HG03135 (cell line): ENCODE data around the gene CSNK1G3.
"Not testable (repeated sequence)": the region's sequence is repeated elsewhere in the genome, so short reads cannot be mapped to it uniquely, and the experiment has no call there.

Source experiments
- ATAC-seq: cut with Tn5 transposase; IDR thresholded peaks from one replicate; pipeline ENCODE4 v1.9.1; 2021; ENCODE audit warnings: mild to moderate bottlenecking, moderate library complexity; ENCODE audit not compliant: unreplicated experiment

CSNK1G3 gene

DNA sequence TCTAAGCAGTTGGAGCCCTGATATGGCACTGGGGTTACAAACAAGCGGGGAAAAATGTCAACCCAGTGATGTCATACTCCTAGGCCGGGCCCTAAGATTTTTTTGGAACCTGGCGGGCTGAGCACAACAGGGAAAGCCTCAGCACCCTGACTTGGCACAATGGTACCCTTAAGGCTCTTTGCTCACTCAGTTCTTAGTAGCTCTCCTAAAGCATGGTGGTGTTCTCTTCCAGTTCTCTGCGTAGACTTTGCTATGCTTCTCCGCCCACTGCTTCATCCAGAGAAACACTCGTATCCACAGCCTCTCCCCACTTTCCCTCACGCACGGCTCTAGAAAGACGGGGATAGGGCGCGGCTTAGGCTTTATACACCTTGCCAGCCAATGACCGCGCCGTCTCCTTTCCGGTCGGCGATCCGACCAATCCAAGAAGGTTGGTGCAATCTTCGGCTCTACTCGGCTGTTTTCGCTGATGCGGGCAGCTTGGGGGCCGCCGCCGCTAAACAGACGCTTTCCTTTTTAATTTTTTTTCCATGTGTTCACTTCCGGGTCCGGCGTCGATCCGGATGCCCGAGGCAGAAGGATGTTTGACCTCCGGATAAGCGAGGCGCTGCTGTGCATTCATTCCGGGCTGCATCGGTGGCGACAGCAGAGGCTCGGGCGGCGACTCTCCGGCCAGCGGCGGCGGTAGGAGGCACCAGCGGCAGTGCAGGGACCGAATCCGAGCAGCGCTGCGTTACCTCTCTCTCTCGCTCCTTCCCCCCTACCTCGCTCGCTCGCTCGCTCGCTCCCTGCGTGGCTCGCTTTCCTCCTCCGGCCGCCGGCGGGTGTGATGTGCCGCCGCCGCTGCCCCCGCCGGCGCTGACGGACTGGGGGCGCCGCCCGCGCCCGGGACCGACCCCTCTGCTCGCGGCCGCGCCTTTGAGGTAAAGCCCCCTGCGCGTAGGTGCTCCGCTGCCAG is at the start of gene CSNK1G3:
CSNK1G3 (plus strand) TSS at position 530 of the 958 bp plus-strand sequence. CDS start 33,487 bp downstream, outside the sequence.
- peak; percentile 96 for ATAC-seq

DNA sequence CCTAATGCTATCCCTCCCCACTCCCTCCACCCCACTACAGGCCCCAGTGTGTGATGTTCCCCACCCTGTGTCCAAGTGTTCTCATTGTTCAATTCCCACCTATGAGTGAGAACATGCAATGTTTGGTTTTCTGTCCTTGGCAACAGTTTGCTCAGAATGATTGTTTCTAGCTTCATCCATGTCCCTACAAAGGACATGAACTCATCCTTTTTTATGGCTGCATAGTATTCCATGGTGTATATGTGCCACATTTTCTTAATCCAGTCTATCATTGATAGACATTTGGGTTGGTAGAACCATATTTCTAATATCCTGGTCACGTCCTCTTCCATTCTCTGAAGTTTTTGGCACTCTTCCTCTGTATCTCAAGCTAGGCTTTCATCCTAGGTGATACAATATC is 45.1 kb upstream of the CSNK1G3 start:
- not testable (repeated sequence) for ATAC-seq

DNA sequence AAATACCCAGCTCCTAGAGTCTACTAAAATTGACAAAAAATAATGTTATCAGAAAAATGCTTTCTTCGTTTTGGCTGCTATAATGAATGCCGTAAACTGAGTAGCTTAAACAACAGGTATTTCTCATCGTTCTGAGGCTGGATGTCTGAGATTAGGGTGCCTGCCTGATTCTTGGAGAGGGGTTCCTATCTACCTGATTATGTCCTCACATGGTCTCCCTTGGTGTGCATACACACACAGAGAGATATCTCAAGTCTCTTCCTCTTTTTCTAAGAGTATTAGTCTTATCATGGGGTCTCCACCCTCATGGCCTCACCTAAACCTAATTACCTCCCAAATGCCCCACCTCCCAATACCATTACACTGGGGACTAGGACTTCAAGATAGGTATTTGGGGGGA is 40.6 kb upstream of the CSNK1G3 start:
- no peak for ATAC-seq

DNA sequence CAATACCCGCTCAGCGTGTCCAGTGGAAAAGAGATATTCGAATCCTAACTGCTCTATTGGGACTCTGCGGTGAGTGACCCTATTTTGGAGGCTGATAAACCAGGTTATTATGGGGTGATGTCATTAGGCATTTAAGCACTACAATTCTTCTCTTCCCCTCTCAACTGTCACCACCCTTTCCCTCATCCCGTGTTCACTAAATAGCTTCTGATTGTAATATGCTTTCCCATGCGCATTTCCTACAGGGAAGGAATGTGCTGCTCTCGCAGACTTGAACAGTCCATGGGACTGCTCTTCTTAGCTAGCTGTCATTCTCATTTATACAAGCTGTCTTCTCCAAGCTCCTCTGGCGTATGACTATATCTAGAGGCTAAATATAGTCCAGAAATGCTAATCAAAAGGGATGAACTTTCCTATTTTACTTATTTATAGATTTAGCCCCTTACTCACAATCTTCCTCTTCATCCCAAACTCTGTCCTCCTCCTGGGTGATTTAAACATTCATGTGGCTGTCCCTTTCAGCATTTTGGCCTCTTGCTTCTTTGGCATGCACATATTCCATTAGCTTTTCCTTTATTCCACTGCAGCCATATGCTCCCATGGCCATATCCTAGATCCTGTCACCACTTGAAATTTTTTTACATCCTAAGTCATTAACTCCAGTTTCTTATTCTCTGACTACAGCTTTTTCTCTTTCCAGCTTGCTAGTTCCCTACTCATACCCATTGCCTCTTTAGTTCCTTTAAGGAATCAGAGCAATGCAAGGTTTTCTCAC is 39.6 kb upstream of the CSNK1G3 start:
- no peak for ATAC-seq

DNA sequence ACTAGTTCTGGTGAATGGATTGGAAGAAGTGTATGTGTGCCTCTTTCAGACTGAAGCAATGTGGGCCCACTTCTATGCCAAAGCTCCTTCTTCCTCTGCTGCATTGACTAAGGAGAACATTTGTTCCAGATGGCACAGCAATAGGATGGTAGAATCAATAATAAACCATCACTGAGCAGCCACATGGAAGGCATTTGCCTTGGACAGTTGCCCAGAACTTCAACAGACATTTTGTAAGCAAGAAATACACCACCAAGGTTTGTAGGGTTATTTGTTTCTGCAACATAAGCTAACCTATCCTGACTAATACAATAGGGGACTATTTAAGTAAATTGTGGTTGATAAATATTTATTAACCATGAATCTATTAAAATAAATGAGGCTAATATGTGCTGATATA is 37.7 kb upstream of the CSNK1G3 start:
- no peak for ATAC-seq

DNA sequence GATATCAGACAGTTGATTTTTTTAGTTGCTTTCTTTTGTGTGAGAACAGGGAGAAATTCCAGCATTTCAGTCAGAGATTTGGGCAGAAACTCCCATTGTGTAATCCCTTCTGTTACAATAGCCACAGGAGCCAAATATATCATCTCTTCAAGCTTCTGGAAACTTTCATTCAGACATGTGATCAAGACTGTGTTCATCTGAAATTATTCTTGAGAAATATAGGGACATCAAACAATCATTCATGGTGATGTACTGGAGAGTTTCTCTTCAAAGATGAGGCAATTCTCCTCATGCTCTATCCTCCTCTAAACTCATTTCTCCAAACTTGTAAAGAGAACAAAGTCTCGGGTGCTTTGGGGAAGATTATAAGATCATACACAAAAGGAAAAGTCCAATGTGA is 35.2 kb upstream of the CSNK1G3 start:
- ATAC-seq = no peak

DNA sequence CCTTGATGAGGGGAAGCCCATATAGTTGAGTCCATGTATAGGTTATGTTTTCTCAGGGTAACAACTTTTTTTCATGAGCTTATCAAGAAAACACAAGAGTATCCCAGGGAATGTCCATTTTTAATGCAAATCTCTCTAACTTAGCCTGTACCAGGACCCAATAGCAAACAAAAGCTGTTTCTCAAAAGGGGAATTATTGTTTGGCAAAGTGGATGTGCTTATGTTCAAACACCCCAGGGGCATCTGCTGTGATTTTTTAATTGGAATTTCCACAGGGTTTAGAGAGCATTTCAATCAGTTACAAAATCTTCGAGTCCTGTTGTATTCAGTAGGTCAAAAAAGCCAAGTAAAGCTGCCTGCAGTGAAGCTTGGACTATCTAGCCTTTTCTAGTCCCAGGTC is 33.4 kb upstream of the CSNK1G3 start:
- no peak for ATAC-seq

DNA sequence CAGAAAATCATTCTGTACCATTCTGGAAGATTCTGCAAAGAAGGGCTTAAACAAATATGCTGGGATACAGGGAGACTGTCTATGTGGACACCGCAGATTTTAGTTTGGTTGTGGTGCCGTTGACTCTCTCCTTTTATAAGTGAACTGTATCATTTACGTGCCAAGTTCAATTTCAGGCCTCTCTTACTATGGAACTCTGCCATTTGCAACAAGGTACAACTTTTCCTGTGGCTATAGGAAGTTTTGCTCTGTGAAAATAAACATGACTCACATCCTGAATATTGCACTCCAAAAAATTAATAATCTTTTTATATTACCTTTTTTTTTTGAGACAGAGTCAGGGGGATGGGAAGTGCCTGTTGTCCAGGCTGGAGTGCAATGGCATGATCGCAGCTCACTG is 29.7 kb upstream of the CSNK1G3 start:
- ATAC-seq = no peak

DNA sequence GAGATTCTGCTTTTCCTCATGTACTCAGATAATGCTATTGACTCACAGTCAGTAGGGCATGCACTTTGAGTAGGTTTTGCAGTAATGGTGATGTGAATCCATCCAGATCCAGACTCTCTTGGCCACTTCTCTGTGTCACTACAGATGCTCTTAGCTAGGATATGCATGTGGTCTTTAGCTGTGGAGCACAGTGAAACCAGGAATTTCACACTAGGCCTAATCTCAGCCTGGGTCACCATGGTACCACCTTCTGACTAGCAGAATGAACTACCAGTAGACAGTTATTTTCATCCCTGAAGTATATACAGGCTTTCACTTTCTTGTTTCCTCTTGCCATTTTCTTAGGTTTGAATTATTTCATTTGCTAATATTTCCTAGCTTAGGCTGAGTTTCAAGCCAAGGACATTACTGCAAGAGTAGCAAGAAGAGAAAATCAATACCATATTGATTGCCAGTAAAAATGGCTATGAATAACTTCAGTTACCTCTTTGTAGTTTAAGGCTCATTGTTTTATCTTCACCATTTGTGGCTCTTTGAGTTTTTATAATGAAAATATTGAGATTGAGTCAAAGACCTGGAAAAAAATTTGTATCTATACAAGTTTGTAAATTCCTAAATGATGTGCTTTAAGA is 28.4 kb upstream of the CSNK1G3 start:
- no peak for ATAC-seq

DNA sequence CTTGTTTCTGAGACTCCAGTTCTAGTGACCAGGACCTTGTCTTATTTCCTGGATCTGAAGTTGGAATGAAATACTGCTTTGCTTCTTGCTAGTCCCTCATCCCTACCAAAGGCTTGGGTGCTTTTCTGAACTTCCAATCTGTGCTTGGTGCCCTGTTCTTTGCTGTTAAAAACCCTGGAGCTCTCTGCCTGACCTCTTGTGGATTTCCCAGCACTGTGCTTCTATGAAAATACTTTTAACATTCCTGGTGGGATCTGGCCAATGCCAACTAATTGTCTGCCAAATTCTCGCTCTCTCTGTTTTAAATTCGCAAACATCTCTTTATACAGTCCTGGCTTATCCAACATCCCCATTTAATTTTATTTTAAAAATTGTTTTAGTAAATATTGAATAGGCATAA is 26.7 kb upstream of the CSNK1G3 start:
- ATAC-seq = no peak

DNA sequence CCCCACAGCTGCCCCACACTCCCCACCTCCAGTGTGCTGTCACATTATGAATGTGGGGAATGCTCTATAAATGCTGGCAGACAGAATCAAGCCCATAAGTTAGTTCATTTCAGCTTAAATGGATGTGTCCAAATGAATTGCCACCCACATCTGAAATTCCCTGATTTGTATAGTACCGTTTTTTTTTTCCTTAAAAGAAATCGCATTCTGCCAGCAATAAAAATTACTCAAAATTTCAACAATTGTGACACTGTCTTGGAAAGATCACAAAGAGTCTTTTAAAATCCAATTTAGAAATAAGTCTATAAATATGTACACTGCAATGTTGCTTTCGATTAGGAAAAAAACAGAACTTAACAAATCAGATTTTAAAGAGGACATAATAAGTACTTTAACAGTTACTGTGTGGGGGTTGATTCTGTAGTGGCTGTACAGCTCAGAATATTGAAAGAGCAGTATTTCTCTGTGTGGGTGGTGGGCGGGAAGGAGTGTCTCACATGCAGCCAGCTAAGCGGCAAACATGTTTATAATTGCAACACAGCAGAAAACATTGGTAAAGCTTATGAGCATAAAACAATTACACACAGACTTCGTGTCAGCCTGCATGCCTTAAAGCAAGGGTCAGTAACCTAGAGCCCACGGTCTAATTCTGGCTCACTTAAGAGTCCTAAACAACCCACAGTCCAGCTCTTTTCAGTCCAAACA is 24.9 kb upstream of the CSNK1G3 start:
- no peak for ATAC-seq

DNA sequence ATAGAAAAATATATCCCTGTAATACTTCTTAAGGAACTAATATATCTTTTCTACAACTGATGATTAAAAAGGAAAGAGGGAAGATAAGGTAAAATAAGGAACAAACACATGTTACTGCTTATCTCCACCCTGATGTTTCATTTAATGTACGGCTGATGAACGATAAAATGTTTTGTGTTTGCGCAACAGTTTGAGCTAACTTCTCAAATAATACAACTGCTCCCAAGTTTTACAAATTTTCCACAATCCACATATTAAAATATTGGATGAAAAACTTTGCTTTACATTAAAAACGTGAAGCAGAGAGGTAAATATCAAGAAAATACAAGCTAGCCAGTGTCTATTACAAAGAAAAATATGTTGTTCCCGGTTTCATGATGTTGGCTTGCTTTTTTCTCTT is 21.0 kb upstream of the CSNK1G3 start:
- ATAC-seq = no peak

DNA sequence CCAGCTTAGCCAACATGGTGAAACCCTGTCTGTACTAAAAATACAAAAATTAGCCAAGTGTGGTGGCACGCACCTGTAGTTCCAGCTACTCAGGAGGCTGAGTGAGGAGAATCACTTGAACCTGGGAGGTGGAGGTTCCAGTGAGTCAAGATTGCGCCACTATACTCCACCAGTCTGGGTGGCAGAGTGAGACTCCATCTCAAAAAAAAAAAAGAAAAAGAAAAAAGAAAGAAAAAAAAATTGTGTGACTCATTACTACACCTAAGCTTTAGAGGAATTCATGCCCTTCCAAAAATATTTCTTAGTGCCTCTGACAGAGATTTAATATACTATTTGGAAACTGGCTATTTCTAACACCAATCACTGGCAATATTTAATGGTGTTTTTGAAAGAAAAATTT is 16.8 kb upstream of the CSNK1G3 start:
- ATAC-seq = not testable (repeated sequence)

DNA sequence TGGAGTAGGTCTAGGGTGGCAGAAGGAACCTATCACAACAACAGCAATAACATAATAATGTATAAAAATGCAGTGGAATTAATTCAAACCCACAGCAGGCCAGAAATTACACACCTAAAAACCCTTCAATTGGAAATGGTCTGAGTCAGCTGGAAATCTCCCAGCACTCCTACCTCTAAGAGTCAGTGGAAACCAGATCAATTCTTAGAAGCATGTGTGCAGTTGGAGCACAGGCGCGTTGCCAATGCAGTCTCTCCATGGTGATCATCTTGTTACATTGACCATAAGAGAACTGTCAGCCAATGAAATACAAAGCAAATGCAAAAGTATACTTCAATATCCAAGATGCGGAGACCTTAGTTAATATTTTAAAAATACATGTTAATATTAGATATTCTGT is 15.1 kb upstream of the CSNK1G3 start:
- ATAC-seq = no peak

DNA sequence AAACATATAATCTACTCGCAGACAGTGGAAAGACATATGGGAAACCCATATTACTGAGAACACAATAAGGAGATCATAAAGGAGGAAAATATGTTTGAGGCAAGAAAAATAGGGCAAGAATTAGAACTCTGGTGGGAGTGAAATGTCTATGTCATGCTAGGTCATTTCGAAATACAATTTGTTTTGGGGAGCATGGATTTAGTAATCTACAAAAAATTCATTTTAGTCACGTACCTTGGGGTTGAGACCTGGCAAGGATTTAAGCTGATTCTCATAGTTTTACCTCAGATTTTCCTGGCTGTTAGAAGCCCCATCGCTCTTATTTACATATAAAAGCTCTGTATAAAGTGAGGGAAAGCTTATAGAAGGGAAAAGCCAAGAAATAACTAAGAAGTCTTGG is 11.5 kb upstream of the CSNK1G3 start:
- no peak for ATAC-seq

DNA sequence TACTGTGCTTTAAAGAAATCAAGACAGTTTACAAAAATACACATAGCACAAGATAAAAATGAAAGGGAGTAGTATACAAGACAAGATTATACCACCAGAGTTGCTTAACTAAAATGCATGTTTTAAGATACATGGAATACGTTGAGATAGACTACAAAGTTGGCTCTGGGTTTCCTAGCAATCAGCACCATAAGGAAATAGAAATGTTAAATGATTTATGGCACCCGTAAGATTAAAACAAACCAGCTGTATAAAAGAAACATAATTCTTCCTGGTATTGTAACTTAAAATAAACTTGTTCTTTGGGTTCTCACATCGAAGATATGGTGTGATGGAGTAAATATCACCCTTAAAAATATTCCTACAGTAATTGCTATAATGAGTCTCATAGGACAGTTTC is 9.9 kb upstream of the CSNK1G3 start:
- no peak for ATAC-seq

DNA sequence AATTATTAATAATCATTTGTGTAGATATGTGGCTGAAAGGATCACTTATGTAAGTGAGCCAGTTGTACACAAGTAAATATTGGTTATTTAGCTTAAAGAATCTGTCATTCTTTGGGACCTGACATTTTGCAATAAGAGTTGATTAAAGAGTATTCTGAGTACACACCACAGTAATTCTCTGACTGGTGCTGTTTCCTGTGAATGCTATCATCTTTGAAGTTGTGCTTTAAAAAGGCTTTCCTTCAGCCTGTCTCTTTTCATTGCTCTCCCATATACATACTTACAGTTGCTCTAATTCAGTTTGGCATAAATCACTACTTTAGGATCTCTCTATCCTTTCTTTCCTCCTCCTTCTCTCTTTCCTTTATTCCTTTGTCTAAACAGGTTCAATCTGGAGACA is 8.7 kb upstream of the CSNK1G3 start:
- no peak for ATAC-seq

DNA sequence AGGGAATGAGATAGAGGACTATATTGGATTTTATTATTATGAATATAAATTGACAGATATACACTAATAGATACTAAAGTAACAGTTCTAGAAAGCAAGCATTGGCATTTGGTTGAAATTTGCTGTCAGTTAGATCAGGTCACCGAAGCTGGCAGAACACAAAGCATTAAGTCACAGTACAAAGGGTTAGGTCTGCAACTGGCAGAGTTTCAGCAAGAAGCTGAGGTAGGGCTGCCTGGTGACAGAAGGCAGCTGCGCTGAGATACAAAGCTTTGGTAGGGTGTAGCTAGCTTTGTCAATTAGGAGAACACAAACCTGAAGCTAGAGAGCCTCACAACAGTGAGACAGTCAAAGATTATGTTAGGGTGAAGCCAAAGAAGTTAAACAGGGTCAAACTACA is 6.3 kb upstream of the CSNK1G3 start:
- no peak for ATAC-seq

DNA sequence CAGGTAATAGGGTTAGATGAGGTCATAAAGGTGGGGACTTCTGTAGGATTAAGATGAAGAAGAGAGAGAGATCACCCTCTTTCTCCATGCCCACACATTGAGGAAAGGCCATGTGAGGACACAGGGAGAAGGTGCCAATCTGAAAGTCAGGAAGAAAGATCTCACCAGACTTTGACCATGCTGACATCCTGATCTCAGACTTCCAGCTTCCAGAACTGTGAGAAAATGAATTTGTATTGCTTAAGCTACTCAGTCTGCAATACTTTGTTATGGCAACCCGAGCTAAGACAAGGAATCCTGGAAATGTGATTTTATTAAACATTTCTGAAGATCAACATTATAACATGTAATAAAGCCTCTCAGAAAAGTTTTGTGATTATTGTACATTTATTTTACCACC is 3.5 kb upstream of the CSNK1G3 start:
- no peak for ATAC-seq

DNA sequence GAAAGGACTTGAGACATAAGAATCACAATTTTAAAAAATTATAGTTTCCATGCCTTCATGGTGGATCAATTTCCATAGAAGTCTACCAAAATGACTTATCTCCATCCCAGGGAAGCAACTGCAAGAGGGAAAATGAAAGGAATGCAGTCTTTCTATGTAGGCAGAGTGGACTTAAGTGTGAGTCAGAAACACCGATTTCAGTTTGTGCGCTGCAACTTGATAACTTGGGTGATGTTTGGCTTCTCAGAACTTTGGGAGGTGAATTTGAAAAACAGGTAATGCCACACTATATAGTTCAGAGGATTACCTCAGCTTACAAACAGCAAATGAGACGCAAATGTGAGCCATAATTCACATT is 708 bp upstream of the CSNK1G3 start:
- ATAC-seq = no peak
